Erythroblast (primary cell): Measurements from ENCODE around the gene GAS5.

Experiments used
- GATA1 ChIP-seq: IDR thresholded peaks from 2 replicates; pipeline ENCODE4 v1.6.1; 2011; ENCODE audit warnings: low read depth, mild to moderate bottlenecking, control low read depth, low read length, moderate library complexity
- POLR2A ChIP-seq: IDR thresholded peaks from 2 replicates; pipeline ENCODE4 v1.6.1; 2011; ENCODE audit warnings: mild to moderate bottlenecking, low read length

DNA sequence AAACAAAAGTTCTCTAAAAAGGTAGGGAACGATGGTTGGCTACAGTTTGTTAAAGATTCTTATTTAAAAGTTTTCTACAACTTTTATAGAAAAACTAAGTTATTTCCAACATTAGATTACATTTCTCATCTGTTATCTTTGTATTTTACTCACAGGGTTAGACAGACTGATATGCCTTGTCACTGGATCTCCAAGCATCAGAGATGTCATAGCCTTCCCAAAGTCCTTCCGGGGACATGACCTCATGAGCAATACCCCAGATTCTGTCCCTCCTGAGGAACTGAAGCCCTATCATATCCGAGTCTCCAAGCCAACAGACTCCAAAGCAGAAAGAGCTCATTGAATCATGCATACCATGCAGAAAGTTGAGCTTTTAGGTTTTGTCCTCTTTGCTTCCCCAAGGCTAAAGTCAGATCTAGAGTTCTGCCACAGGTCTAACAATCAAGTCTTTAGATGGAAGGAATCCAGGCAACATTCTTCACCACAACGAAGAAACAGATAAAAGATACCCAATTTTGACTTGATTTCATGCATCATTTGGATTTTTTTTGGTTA, 10.3 kb downstream of the GAS5 start:
- TF ChIP-seq POLR2A (no peak), GATA1 (no peak)
